Measurements from ENCODE around the gene HOXC4.
"Not testable (repeated sequence)": the region's sequence is repeated elsewhere in the genome, so short reads cannot be mapped to it uniquely, and the experiment has no call there.

Gene HOXC4

GRCh38 chr12:54058128-54058768, 4.6 kb downstream of the HOXC4 start:
- DNase-seq: no peak

GRCh38 chr12:54059668-54060067, 6.0 kb downstream of the HOXC4 start:
- DNase-seq: no peak

- no peak for DNase-seq
Observed at GRCh38 chr12:54060174-54060974, 6.7 kb downstream of the HOXC4 start.

GRCh38 chr12:54060975-54061778, 7.5 kb downstream of the HOXC4 start:
- DNase-seq: no peak

- DNase-seq: no peak
Observed at GRCh38 chr12:54065677-54066076, 12.0 kb downstream of the HOXC4 start.

- no peak for DNase-seq
Observed at GRCh38 chr12:54066408-54066807, 12.8 kb downstream of the HOXC4 start.

- no peak for DNase-seq
Observed at GRCh38 chr12:54068418-54069070, 14.9 kb downstream of the HOXC4 start.

- no peak for DNase-seq
Observed at GRCh38 chr12:54071942-54072341, 18.3 kb downstream of the HOXC4 start.

- DNase-seq: no peak
Observed at GRCh38 chr12:54074308-54074707, 20.7 kb downstream of the HOXC4 start.

- DNase-seq: no peak
Observed at GRCh38 chr12:54075409-54075808, 21.8 kb downstream of the HOXC4 start.

GRCh38 chr12:54075974-54076373, 22.3 kb downstream of the HOXC4 start:
- DNase-seq: no peak

- DNase-seq: not testable (repeated sequence)
Observed at GRCh38 chr12:54077843-54078242, 24.2 kb downstream of the HOXC4 start.

GRCh38 chr12:54079115-54079514, 25.5 kb downstream of the HOXC4 start:
- DNase-seq: not testable (repeated sequence)

GRCh38 chr12:54080008-54080924, 26.6 kb downstream of the HOXC4 start:
- DNase-seq: not testable (repeated sequence)

- DNase-seq: not testable (repeated sequence)
Observed at GRCh38 chr12:54081053-54081514, 27.4 kb downstream of the HOXC4 start.

GRCh38 chr12:54081581-54082396, 28.2 kb downstream of the HOXC4 start:
- not testable (repeated sequence) for DNase-seq

- DNase-seq: no peak
Observed at GRCh38 chr12:54082397-54082892, 28.8 kb downstream of the HOXC4 start.

GRCh38 chr12:54088011-54088410, 34.4 kb downstream of the HOXC4 start:
- not testable (repeated sequence) for DNase-seq

- DNase-seq: not testable (repeated sequence)
Observed at GRCh38 chr12:54089465-54089864, 35.8 kb downstream of the HOXC4 start.

GRCh38 chr12:54090312-54090711, 36.7 kb downstream of the HOXC4 start:
- not testable (repeated sequence) for DNase-seq

Measured in cerebellar nuclear complex (tissue), 1 donor.